Measurements from ENCODE around the gene GAN. TPM values are rescaled to one million over a fixed set of nuclear protein-coding genes. Genes with fewer than 3 reads are reported as not detected.

The GAN gene
- total and polyA plus RNA-seq, 8 donors: 3.2 to 8.1 (median 3.8) TPM

GRCh38 chr16:81286190-81286589 is 28.6 kb upstream of the GAN start:
- intact Hi-C loops (cut with DNase I): no loop called here

GRCh38 chr16:81291117-81291516 is 23.6 kb upstream of the GAN start:
- Histone ChIP-seq H3K4me1 (no peaks in the 10 kb centered on the region), H3K27me3 (no peaks in the 10 kb centered on the region), H3K4me3 (no peak overlapping the region), H3K9me3 (no peaks in the 10 kb centered on the region), H3K36me3 (no peaks in the 10 kb centered on the region), H3K27ac (no peak overlapping the region)
- ATAC-seq (no peak), DNase-seq (no peak)
- TF ChIP-seq CTCF (IDR thresholded peaks at IDR 0.05): no peak
- intact Hi-C loops (cut with DNase I): no loop called here

More at GRCh38 chr16:81286190-81286589, 28.6 kb upstream of the GAN start:
- Histone ChIP-seq H3K4me1 (no peaks in the 10 kb centered on the region), H3K27ac (no peak overlapping the region), H3K4me3 (no peak overlapping the region), H3K36me3 (no peaks in the 10 kb centered on the region), H3K27me3 (no peaks in the 10 kb centered on the region), H3K9me3 (no peaks in the 10 kb centered on the region)
- no peak for DNase-seq
- no peak for TF ChIP-seq CTCF (IDR thresholded peaks at IDR 0.05)
- no peak for ATAC-seq

- Histone ChIP-seq H3K9me3 (no peaks in the 10 kb centered on the region), H3K36me3 (no peaks in the 10 kb centered on the region), H3K27ac (no peak overlapping the region), H3K27me3 (no peaks in the 10 kb centered on the region), H3K4me1 (no peaks in the 10 kb centered on the region), H3K4me3 (no peak overlapping the region)
- intact Hi-C loops (cut with DNase I): no loop called here
- ATAC-seq: no peak
- TF ChIP-seq CTCF (IDR thresholded peaks at IDR 0.05): no peak
- DNase-seq: no peak
Measured at GRCh38 chr16:81292936-81293335, 21.8 kb upstream of the GAN start.

- Histone ChIP-seq H3K27me3 (no peaks in the 10 kb centered on the region), H3K4me1 (no peaks in the 10 kb centered on the region), H3K9me3 (no peaks in the 10 kb centered on the region), H3K36me3 (no peaks in the 10 kb centered on the region), H3K4me3 (no peak overlapping the region), H3K27ac (no peak overlapping the region)
- no peak for TF ChIP-seq CTCF (IDR thresholded peaks at IDR 0.05)
- intact Hi-C loops (cut with DNase I): no loop called here
- ATAC-seq (no peak), DNase-seq (no peak)
Measured at GRCh38 chr16:81293909-81294802, 20.6 kb upstream of the GAN start.

- no peaks in the 10 kb centered on the region for H3K27me3 ChIP-seq
- DNase-seq (no peak), ATAC-seq (no peak)
- H3K27ac ChIP-seq: no peak overlapping the region
- H3K4me1 ChIP-seq: no peaks in the 10 kb centered on the region
- H3K36me3 ChIP-seq: no peaks in the 10 kb centered on the region
- intact Hi-C loops (cut with DNase I): no loop called here
- TF ChIP-seq CTCF (IDR thresholded peaks at IDR 0.05): no peak
- no peak overlapping the region for H3K4me3 ChIP-seq
- H3K9me3 ChIP-seq: no peaks in the 10 kb centered on the region
Measured at GRCh38 chr16:81296631-81297030, 18.1 kb upstream of the GAN start.
